Gastrocnemius medialis (tissue), 4 donors: ENCODE measurements around the gene ABCC8. TPM values are rescaled to one million over a fixed set of nuclear protein-coding genes. Genes with fewer than 3 reads are reported as not detected.
A peak's percentile ranks its signal among the peaks of the same experiment; 100 is the strongest.

ENCODE experiments used
- ATAC-seq, 2 donors: fragments of 150-250 bp; one replicate each; pipeline ENCODE4 v1.9.1; 2016
- DNase-seq, 2 donors: peaks; one replicate each; pipeline ENCODE4 v3.0.0-alpha.2; 2019
- H3K27ac ChIP-seq, 4 donors: fragments of 200-600 bp; sonication (generic); 1 replicate in 1 of 4; 2 replicates in 3 of 4; pipeline ENCODE4 v1.5.1; 2016 to 2018; ENCODE audit warnings: mild to moderate bottlenecking in 2 of 4, moderate library complexity in 1 of 4
- H3K27me3 ChIP-seq, 3 donors: fragments of 200-600 bp; sonication (generic) in 2 of 3; 1 replicate in 1 of 3; 2 replicates in 2 of 3; pipeline versions ENCODE4 v1.5.1 to v1.6.0; 2016 to 2019; ENCODE audit warnings: mild to moderate bottlenecking in 1 of 3, moderate library complexity in 1 of 3
- H3K36me3 ChIP-seq, 2 donors: fragments of 200-600 bp; sonication (generic) in 1 of 2; one replicate each; pipeline ENCODE4 v1.5.1; 2017 to 2018
- H3K4me1 ChIP-seq, 2 donors: fragments of 200-600 bp; sonication (generic) in 1 of 2; one replicate each; pipeline ENCODE4 v1.5.1; 2016 to 2017; ENCODE audit warnings: mild to moderate bottlenecking in 2 of 2
- H3K4me3 ChIP-seq, 4 donors: fragments of 200-600 bp; sonication (generic) in 3 of 4; 1 replicate in 1 of 4; 2 replicates in 3 of 4; pipeline ENCODE4 v1.5.1; 2016 to 2019; ENCODE audit warnings: mild to moderate bottlenecking in 2 of 4
- H3K9me3 ChIP-seq, 3 donors: fragments of 200-600 bp; sonication (generic) in 2 of 3; 1 replicate in 1 of 3; 2 replicates in 2 of 3; pipeline ENCODE4 v1.5.1; 2016 to 2019
- CTCF ChIP-seq, 5 experiments: fragments of 450-650 bp in 3 of 5; fragments of 200-600 bp in 2 of 5; sonication (generic) in 2 of 5; IDR thresholded peaks in 4 of 5; conservative IDR thresholded peaks in 1 of 5; 1 replicate in 4 of 5; 2 replicates in 1 of 5; pipeline ENCODE4 v1.5.1; 2016 to 2019; ENCODE audit warnings: antibody characterized with exemption in 5 of 5, mild to moderate bottlenecking in 3 of 5, moderate library complexity in 3 of 5
- POLR2A ChIP-seq, 2 donors: fragments of 450-650 bp; IDR thresholded peaks; one replicate each; pipeline ENCODE4 v1.6.1; 2017; ENCODE audit warnings: antibody characterized with exemption in 2 of 2, mild to moderate bottlenecking in 2 of 2, moderate library complexity in 2 of 2
- in situ Hi-C, 4 donors: fragments of 200-750 bp; cut with MboI; loops; one replicate each; pipeline versions ENCODE4 v1.15.0 to v1.8.0; 2017; ENCODE audit warnings: low sequenced_read_pairs in 4 of 4
- intact Hi-C: fragments of 100-400 bp; cut with DNase I; formaldehyde crosslinking; loops from one replicate; pipeline ENCODE4 v1.15.1; 2023; ENCODE audit warnings: low total_unique reads
- total RNA-seq, 4 donors: library from RNA; depleted of rRNA; stranded (reverse); fragments of >200 nt; gene quantifications; one replicate each; pipeline versions ENCODE4 v1.1.0 to v1.2.3, GENCODE V29; 2016

ABCC8 gene
- total RNA-seq, 4 donors from 2014 or later = 0.33 to 4.0 (median 1.1) TPM

DNA sequence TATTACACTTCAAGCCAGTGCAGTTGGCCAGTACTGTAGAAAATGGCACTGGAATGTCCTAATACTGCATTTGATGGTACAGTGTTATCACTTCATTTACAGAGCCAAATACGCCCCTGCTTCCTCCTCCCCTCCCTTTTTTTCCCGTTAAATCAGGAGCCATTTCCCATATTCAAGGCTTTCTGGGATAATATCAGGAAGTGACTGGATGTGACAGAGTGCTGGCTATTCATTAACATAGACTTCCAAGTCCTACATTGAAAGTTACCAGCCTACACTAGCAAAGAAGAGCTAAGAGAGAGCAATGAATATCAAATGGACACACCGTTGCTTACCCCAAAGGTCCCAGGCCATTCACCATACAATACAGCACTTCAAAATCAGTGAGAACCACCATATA lies 32.1 kb upstream of the ABCC8 start:
- Histone ChIP-seq H3K36me3 (no peaks in the 10 kb centered on the region), H3K27me3 (no peaks in the 10 kb centered on the region), H3K4me3 (no peak overlapping the region), H3K4me1 (peaks cover 20 to 24% of the 10 kb centered on the region in 2 donors), H3K9me3 (no peaks in the 10 kb centered on the region), H3K27ac (no peak overlapping the region)
- DNase-seq = no peak
- in situ Hi-C loops = loop anchor here in 2 of 4 donors (5.0 to 25.0 kb wide), 2 partner anchors 126 to 271 kb away; no protein-coding TSS in a partner anchor
- no peak for ATAC-seq
- intact Hi-C loops = no loop called here
- no peak for TF ChIP-seq POLR2A (IDR thresholded peaks at IDR 0.05)
- no peak for TF ChIP-seq CTCF (IDR thresholded peaks at IDR 0.05 in 4 of 5, conservative IDR thresholded peaks at IDR 0.05 in 1 of 5)

GRCh38 chr11:17508306-17508705 lies 31.7 kb upstream of the ABCC8 start:
- intact Hi-C loops = no loop called here
- Histone ChIP-seq H3K36me3 (no peaks in the 10 kb centered on the region), H3K27me3 (no peaks in the 10 kb centered on the region), H3K4me1 (peaks cover 20 to 24% of the 10 kb centered on the region in 2 donors), H3K9me3 (no peaks in the 10 kb centered on the region), H3K27ac (no peak overlapping the region), H3K4me3 (no peak overlapping the region)
- in situ Hi-C loops = loop anchor here in 2 of 4 donors (5.0 to 25.0 kb wide), 2 partner anchors 126 to 271 kb away; no protein-coding TSS in a partner anchor
- DNase-seq (no peak), ATAC-seq (peak in 1 of 2 donors; percentile 31)
- TF ChIP-seq POLR2A (IDR thresholded peaks at IDR 0.05) (no peak), CTCF (IDR thresholded peaks at IDR 0.05 in 4 of 5, conservative IDR thresholded peaks at IDR 0.05 in 1 of 5) (no peak)

DNA sequence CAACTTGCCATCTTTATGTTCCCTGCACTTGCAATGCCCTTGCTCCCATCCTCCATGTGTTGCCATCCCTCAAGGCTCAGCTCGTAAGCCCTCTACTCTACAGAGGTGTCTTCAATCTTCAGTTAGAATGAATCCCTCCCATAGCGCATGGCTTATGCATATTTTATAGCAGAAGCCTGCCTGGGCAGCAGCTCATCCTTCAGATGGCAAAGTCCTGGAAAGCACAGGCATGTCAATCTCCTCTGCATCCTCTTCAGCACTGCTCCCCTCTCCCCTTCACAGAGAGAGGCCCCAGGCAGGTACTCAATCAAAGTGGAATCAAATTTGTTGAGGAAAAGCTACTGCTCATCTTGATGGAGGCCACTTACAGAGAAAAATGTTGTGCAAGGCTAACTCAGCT lies 31.1 kb upstream of the ABCC8 start:
- H3K9me3 ChIP-seq = no peaks in the 10 kb centered on the region
- H3K27ac ChIP-seq = no peak overlapping the region
- H3K36me3 ChIP-seq = no peaks in the 10 kb centered on the region
- no peak for TF ChIP-seq CTCF (IDR thresholded peaks at IDR 0.05 in 4 of 5, conservative IDR thresholded peaks at IDR 0.05 in 1 of 5)
- no peak for TF ChIP-seq POLR2A (IDR thresholded peaks at IDR 0.05)
- ATAC-seq (no peak), DNase-seq (no peak)
- H3K4me1 ChIP-seq = peaks cover 20 to 24% of the 10 kb centered on the region in 2 donors
- no peak overlapping the region for H3K4me3 ChIP-seq
- H3K27me3 ChIP-seq = no peaks in the 10 kb centered on the region
- in situ Hi-C loops = loop anchor here in 2 of 4 donors (5.0 to 25.0 kb wide), 2 partner anchors 125 to 270 kb away; no protein-coding TSS in a partner anchor
- intact Hi-C loops = no loop called here

GRCh38 chr11:17506942-17507341 lies 30.3 kb upstream of the ABCC8 start:
- H3K27me3 ChIP-seq = no peaks in the 10 kb centered on the region
- peaks cover 20 to 24% of the 10 kb centered on the region in 2 donors for H3K4me1 ChIP-seq
- no peak for DNase-seq
- intact Hi-C loops (no loop called here), in situ Hi-C loops (loop anchor here in 2 of 4 donors (5.0 to 25.0 kb wide), 2 partner anchors 125 to 270 kb away; no protein-coding TSS in a partner anchor)
- H3K4me3 ChIP-seq = no peak overlapping the region
- H3K27ac ChIP-seq = no peak overlapping the region
- TF ChIP-seq POLR2A (IDR thresholded peaks at IDR 0.05) (no peak), CTCF (IDR thresholded peaks at IDR 0.05 in 4 of 5, conservative IDR thresholded peaks at IDR 0.05 in 1 of 5) (no peak)
- no peaks in the 10 kb centered on the region for H3K9me3 ChIP-seq
- no peaks in the 10 kb centered on the region for H3K36me3 ChIP-seq
- no peak for ATAC-seq

DNA sequence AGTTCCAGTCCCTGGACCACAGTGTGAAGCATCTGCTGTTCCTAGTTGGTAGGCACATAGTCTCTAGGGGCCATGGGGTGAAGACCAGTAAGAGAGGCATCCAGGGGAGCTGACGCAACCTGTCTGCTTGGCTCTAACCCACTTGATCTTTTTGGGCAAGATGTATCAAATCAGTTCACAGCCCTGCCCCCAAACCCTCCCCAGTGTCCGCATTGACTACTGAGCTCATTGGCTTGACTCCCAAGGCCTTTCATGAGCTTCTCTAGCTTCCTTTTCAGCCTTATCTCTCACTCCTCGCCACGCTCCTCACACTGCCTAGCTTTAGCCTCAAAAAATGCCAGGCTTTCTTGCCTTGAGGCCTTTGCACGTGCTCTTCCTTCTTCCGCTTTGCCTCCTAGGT lies 29.7 kb upstream of the ABCC8 start:
- DNase-seq = no peak
- in situ Hi-C loops = loop anchor here in 2 of 4 donors (5.0 to 25.0 kb wide), 2 partner anchors 124 to 269 kb away; no protein-coding TSS in a partner anchor
- no peak for ATAC-seq
- H3K27ac ChIP-seq = no peak overlapping the region
- no peak overlapping the region for H3K4me3 ChIP-seq
- peaks cover 20 to 24% of the 10 kb centered on the region in 2 donors for H3K4me1 ChIP-seq
- no peaks in the 10 kb centered on the region for H3K36me3 ChIP-seq
- no peaks in the 10 kb centered on the region for H3K27me3 ChIP-seq
- TF ChIP-seq POLR2A (IDR thresholded peaks at IDR 0.05) = no peak
- TF ChIP-seq CTCF (IDR thresholded peaks at IDR 0.05 in 4 of 5, conservative IDR thresholded peaks at IDR 0.05 in 1 of 5) = no peak
- no peaks in the 10 kb centered on the region for H3K9me3 ChIP-seq
- intact Hi-C loops = no loop called here
